NOMO-1 treated with DMSO at 0.1 percent for 48 hours (cell line): ENCODE measurements around the gene DNAL1.
"Not testable (repeated sequence)": the region's sequence is repeated elsewhere in the genome, so short reads cannot be mapped to it uniquely, and the experiment has no call there.

ENCODE experiments used
- DNase-seq: peaks from one replicate; lab custom pipeline; 2025; ENCODE audit not compliant: unreplicated experiment; lab: John Stamatoyannopoulos, UW

The DNAL1 gene

DNA sequence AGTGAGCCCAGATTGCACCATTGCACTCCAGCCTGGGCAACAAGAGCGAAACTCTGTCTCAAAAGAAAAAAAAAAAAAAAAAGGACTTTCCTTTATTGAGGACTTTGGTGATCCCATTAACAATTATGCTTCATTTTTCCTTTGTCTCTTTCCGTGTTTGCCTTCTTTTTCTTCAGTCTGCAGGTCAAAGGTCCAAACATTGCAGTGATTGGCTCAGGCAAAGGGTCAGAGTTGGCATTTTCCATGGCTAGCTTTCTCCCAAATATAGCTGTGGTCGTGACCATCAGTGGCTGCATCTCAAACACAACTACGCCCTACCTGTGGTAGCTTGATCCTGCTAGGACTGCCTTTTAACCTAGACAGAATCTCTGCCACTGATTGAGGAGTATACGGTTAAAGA is 7.0 kb upstream of the DNAL1 start:
- DNase-seq, result no peak

DNA sequence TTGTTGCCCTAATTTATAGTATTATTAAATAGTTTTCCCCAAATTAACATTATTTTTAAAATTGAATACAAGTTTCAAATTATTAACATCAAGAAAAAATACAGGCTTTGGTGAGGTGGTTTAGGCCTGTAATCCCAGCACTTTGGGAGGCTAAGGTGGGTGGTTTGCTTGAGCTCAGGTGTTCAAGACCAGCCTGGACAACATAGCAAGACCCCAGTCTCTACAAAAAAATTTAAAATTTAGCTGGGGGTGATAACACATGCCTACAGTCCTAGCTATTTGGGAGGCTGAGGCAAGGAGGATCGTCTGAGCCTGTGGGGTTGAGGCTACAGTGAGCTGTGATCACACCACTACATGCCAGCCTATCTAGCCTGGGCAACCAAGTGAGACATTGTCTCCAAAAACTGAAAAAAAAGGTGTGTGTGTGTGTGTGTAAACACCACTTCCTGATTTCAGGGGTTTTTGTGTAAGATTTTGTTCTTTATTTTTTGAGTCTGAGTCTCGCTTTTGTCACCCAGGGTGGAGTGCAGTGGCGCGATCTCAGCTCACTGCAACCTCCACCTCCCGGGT is 3.9 kb upstream of the DNAL1 start:
- no peak for DNase-seq

DNA sequence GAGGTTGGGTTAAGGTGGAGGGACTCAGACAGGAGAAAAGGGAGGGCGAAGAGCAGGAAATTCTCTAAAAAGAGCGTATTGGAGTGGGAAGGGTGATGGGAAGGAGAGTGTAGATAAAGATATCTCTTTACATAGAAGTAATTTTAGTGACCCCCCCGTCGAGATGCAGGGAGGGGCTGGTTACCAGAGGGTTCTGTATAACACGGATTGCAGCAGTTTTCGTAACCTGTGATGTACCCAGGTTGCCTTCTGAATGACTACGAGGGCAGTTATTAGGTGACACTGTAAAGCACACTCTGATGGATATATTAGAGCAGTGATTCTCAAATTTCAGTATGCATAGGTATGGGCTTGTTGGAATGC is 443 bp downstream of the DNAL1 start:
- no peak for DNase-seq

DNA sequence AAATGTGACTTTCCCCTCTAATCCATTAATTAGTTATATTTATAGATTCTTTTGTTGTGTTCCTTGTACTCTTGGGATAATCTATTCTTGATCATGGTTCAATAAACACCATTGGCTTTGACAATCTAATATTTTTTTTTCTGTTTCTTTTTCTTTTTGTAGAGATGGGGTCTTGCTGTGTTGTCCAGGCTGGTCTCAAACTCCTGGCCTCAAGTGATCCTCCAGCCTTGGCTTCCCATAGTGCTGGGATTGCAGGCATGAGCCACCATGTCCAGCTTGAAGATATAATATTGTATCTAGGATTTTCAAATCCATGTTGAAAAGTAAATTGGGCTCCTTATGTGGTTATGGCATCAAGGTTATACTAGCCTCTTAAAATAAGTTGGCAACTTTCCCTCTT is 6.2 kb downstream of the DNAL1 start:
- DNase-seq, result no peak

DNA sequence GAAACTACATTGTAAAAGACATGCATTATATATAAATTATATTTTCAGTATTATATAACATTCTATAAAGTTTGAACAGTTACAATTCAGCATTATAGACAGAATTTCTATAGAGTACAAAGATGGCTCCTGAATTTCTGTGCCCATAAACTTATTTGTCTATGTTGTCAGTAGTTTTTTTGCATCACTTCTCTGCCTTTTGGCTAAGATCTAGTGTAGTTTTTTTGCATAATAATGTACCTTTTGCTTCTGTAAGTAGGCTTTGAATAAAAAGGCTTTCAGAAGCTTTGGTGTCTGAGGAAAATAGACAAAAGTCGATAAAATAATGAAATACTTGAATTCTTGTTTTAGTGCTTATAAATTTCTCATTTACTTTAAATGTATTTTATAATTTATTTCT is 11.1 kb downstream of the DNAL1 start:
- DNase-seq, result no peak

DNA sequence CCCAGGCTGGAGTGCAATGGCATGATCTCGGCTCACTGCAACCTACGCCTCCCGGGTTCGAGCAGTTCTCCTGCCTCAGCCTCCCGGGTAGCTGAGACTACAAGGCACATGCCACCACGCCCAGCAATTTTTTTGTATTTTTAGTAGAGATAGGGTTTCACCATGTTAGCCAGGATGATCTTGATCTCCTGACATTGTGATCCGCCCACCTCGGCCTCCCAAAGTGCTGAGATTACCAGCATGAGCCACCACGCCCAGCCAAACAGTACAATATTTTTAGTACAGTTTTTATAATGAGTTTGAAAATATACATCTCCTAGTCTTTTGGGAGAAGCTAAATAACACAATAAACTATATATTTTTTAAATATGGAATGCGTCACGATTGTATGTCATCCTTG is 14.4 kb downstream of the DNAL1 start:
- not testable (repeated sequence) for DNase-seq

DNA sequence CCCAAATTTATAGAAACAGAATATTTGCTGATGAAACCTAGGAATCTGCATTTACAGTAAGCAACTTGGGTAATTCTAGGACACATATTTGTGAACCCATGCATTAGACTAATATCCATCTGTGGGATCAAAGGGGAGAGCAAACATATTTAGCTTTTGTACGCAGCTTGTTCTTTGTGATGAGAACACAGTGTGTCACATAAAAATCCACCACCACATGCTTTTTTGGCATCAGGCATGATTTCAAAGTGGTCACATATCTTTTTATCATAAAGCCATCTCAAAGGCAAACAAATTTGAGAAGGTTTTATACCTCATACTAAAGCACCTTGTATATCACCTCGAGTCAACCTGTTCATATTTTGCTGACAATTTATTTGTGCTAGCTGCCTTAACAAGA is 15.7 kb downstream of the DNAL1 start:
- no peak for DNase-seq

DNA sequence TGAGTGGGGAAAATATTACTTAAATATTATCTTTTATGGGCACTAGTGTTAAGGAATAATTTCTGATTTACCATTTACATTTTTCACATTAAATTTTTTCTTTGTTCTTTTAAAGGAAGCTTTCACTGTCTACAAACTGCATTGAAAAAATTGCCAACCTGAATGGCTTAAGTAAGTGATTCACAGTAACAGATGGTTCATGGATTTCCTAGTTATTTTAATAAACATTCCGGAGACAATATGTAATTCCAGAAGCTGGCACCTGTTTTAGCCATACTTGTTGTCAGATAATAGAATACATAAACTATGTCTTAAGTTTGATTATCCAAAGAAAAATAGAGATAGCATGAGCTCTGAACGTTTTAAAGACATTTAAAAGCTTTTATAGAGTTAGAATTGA is 17.1 kb downstream of the DNAL1 start:
- no peak for DNase-seq

DNA sequence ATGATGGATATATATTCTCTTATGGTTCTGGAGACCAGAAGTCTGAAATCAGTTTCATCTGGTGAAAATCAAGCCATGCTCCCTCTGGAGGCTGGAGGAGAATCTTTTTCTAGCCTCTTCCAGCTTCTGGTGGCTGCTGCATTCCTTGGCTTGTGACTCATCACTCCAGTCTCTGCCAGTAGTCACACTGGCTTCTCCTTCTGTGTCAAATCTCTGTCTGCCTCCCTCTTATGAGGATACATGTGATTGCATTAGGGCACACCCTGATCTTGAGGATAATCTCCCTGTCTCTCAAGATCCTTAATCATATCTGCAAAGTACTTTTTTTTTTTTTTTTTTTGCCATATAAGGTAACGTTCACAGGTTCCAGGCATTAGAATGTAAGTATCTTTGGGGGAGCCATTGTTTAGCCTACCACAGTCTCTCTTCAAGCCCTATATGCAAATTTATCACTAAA is 17.7 kb downstream of the DNAL1 start:
- DNase-seq, result no peak

DNA sequence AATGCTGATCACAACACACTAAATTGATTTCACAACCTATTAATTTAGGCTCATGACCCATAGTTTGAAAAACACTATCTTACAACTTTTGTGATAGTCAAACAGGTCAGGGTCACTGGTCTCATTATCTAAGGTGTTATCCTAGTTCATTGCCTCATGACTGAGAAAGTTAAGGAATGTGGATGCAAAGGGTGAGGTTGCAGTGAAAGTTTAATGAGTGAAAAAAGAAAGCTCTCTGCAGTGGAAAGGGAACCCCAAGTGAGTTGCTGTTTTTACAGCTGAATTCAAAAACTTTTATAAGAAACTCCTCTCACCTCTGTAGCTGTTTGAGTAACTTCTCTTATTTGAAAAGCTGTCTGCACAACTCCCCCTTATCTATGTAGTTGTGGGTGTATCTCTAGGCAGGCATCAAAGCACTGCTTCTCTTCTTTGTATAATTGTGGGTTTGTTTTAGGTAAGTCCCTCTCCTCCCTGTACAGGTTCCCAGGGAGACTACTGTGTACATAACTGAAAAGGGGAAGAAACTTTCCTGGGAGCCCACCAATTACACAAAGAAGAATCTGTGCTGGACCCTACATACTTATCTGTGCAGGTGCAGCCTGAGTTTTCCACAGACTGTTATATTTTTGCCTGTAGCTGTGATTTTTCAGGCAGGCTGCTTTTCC is 18.9 kb downstream of the DNAL1 start:
- no peak for DNase-seq

DNA sequence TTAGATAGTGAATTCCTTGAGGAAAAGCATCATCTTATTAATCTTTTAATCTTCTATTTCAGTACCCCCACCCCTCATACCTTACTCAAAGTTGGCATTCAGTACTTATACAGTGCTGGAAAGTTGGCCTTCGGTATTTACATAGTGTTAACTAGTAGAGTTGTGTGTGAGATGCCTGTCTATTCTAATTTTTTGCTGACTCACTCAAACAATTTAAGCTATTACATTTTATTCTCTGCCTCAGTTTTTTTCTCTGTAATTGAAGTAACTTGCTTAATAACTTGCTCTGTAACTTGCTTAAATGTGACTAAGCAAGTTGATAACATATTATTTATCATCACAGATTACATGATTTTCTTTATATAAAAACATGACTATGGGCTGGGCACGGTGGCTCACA is 20.3 kb downstream of the DNAL1 start:
- DNase-seq, result no peak

DNA sequence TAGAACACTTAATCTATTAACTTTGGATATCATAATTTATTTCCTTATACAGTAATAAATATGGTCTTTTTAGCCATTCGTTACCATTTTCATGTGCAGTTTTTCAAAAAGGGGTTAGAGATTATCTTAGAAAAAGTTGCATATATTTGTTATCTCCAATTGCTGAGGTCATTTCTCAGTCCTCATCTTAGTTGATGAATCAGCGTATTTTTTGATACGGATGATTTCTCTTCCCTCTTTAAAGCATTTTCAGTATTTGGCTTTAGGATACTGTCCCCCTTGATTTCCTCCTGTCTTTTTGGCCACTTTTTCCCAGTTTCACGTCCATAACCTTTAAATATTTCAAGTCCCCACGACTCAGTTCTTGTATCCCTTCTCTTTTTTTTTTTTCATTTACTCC is 21.8 kb downstream of the DNAL1 start:
- no peak for DNase-seq

DNA sequence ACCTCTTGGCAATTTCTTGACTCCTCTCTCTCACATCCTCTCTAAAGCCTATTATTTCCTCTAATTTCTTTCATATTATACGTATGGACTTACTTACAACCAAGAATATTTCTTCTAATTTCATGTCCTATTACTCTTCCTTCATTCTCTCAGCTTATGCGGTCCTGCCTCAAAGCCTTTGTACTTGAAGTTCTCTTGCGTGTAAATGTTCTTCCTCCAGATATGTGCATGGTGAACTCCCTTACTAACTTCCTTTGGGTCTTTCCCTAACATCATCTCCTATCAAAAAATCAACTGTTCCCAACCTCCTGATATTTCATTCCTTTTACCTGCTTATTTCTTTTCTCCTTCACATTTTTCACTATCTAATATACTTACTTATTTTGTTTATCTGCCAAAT is 23.1 kb downstream of the DNAL1 start:
- DNase-seq, result no peak

DNA sequence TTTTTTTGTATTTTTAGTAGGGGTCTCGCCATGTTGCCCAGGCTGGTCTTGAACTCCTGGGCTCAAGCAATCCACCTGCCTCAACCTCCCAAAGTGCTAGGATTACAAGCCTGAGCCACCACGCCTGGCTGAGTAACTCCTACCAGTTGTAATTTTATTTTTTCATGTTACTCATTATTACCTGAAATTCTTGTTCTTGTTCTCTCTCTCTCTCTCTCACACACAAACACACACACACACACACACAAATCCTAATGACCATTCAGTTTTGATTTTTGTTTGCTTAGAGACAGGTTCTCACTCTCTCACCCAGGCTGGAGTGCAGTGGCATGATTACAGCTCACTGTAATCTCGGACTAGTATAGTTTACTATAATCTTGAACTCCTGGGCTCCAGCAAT is 30.2 kb downstream of the DNAL1 start:
- DNase-seq, result no peak

DNA sequence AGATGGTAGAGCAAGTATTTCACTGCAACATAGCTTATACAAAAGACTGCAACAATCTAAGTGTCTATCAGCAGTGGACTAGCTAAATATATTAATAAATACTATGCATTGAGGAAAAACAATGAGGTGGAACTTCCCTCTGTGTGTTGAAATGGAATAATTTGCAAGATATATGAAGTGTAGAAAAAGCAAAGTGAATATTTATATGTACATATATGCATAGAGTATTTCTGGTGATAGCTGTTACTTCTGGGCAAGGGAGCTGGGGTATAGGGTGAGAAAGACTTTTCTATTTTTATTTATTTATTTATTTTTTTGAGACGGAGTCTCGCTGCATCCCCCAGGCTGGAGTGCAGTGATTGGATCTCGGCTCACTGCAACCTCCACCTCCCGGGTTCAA is 33.9 kb downstream of the DNAL1 start:
- DNase-seq, result no peak

DNA sequence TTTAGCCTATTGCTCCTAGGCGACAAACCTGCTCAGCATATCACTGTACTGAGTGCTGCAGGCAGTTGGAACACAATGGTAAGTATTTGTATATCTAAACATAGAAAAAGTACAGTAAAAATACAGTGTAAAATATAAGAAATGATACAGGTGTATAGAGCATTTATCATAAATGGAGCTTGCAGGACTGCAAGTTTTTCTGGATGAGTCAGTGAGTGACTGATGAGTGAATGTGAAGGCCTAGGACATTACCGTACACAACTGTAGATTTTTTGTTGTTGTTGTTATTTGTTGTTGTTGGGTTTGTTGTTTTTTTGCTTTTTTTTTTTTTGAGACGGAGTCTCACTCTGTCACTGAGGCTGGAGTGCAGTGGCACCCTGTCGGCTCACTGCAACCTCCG is 36.0 kb downstream of the DNAL1 start:
- no peak for DNase-seq

DNA sequence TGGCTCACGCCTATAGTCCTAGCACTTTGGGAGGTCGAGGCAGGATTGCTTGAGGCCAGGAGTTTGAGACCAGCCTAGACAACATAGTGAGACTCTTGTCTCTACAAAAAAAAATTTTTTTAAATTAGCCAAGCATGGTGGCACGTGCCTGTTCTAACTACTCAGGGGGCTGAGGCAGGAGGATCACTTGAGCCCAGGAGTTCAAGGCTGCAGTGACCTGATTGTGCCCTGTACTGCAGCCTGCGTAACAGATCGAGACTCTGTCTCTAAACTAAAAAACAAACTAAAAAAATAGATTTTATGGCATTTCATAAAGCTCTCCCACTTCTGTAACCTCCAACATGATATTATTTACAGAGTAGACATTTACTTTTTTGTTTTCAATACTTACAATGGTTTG is 39.8 kb downstream of the DNAL1 start:
- no peak for DNase-seq

DNA sequence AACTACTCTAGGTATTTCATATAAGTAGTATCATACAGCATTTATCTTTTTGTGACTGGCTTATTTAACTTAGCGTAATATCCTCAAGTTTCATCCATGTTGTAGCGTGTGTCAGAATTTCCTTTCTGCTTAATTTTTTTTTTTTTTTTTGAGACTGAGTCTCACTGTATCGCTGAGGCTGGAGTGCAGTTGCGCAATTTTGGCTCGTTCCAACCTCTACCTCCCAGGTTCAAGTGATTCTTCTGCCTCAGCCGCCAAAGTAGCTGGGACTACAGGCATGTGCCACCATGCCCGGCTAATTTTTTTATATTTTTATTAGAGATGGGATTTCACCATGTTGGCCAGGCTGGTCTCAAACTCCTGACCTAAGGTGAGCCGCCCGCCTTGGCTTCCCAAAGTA is 40.5 kb downstream of the DNAL1 start:
- no peak for DNase-seq

DNA sequence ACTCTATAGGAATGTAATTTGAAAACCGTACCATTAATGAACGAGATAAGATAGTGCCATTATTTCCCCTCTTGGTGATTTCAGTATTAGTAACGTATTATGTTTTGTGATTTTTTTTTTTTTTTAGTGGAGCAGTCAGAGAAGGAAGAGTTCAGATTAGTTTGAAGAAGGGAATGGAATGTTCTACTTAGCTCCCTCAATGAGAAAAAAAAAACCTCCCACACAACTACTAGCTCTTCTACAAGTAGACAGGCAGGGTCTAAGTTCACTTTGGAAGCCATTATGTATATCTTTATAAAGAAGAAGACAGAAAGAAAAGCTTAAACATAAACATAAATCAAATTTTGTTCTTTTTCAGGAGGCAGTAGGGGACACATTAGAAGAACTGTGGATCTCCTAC is 42.1 kb downstream of the DNAL1 start:
- no peak for DNase-seq

DNA sequence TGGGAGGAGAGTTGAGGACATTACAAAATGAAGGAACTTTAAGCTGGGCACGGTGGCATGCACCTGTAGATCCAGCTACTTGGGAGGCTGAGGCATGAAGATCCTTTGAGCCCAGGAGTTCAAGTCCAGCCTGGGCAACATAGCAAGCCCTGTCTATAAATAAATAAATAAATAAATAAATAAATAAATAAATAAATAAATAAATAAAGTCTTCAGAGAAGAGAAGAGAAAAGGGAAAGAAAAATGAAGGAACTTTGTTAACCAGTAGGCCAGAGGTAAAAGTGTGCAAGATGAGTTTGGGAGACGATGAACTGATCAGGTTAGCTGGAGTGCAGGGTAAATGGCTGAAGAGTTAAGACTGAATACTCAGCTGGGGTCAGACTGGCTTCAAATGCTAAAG is 49.3 kb downstream of the DNAL1 start:
- DNase-seq, result no peak

DNA sequence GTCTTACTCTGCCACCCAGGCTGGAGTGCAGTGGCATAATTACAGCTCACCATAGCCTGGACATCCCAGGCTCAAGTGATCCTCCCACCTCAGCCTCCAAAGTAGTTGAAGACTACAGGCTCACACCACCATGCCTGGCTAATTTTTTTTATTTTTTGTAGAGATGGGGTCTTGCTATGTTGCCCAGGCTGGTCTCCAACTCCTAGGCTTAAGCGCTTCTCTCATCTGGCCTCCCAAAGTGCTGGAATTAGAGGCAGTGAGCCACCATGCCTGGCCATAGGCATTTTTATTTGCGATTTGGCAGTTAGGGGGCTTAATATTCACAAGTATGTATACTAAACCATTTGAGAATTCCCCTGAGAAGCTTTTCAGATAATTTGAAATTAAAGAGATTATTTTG is 50.3 kb downstream of the DNAL1 start:
- no peak for DNase-seq

DNA sequence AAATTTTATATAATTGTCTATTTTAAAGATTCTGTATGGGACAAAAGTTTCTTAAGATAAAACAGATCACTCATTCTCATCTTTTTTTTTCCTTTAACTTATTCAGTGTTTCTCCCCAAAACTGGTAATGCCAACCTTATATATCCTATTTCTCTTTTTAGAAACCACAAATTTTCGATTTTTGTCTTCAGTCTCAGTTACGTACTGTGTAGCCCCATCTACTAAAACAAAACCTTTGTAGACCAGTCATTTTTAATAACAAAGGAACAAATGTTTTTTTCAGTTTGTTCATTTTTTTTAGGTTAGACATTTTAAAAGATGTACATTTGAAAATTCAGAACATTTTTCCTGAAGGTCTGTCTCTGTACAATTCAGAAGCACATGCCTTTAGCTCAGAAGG is 51.2 kb downstream of the DNAL1 start:
- DNase-seq, result no peak
